H1 (cell line): Measurements from ENCODE around the gene PITPNC1. TPM values are rescaled to one million over a fixed set of nuclear protein-coding genes. Genes with fewer than 3 reads are reported as not detected.

ENCODE experiments used
- CTCF ChIA-PET: fragments of 300-600 bp; sonication (Branson Sonifier 250); formaldehyde crosslinking; loops from one replicate; lab custom pipeline; 2021; ENCODE audit not compliant: partially characterized antibody; lab: Charles Lee
- POLR2A ChIA-PET: fragments of 300-600 bp; sonication (Branson Sonifier 250); formaldehyde crosslinking; loops from one replicate; lab custom pipeline; 2021; ENCODE audit warnings: inconsistent platforms; ENCODE audit not compliant: partially characterized antibody; lab: Charles Lee
- DNase-seq, 2 experiments: peaks; one replicate each; pipeline versions ENCODE4 v3.0.0 to v3.0.0-alpha.2; 2010 to 2022; ENCODE audit warnings: low spot score in 2 of 2, low read depth in 1 of 2, mixed read lengths in 1 of 2
- FAIRE-seq: peaks from 2 replicates; lab custom pipeline; 2011; peaks lifted over from hg19 to GRCh38; lab: Jason Lieb, UNC
- H2AFZ ChIP-seq: 2 replicates; pipeline ENCODE4 v1.8.1; 2012; ENCODE audit warnings: low read length, inconsistent platforms
- H2AK5ac ChIP-seq: 2 replicates; pipeline ENCODE4 v1.6.1; 2013; ENCODE audit warnings: low read depth, low read length
- H2BK120ac ChIP-seq: replicated peaks from 2 replicates; pipeline ENCODE3; 2013; ENCODE audit warnings: low read depth, low read length, inconsistent platforms
- H2BK12ac ChIP-seq: 2 replicates; pipeline ENCODE4 v1.6.1; 2013; ENCODE audit warnings: low read depth, low read length
- H2BK15ac ChIP-seq: 2 replicates; pipeline ENCODE4 v1.6.1; 2013; ENCODE audit warnings: low read length
- H2BK20ac ChIP-seq: 2 replicates; pipeline ENCODE4 v1.6.1; 2013; ENCODE audit warnings: low read length
- H2BK5ac ChIP-seq: 2 replicates; pipeline ENCODE4 v1.6.1; 2013; ENCODE audit warnings: low read depth, low read length
- H3K14ac ChIP-seq: 2 replicates; pipeline ENCODE4 v1.6.1; 2013; ENCODE audit warnings: inconsistent platforms; ENCODE audit not compliant: insufficient read length
- H3K18ac ChIP-seq: 2 replicates; pipeline ENCODE4 v1.6.1; 2013; ENCODE audit warnings: low read length; ENCODE audit errors: extremely low read depth
- H3K23ac ChIP-seq: 2 replicates; pipeline ENCODE4 v1.6.1; 2013; ENCODE audit warnings: inconsistent platforms; ENCODE audit not compliant: insufficient read length
- H3K23me2 ChIP-seq: 2 replicates; pipeline ENCODE4 v1.6.1; 2013; ENCODE audit warnings: low read depth, low read length
- H3K27ac ChIP-seq: 2 replicates; pipeline ENCODE4 v1.6.1; 2011; ENCODE audit warnings: low read depth, low read length, inconsistent platforms
- H3K27me3 ChIP-seq, 4 experiments: replicated peaks in 1 of 4; 1 replicate in 1 of 4; 2 replicates in 3 of 4; pipeline versions ENCODE4 v1.6.1 to v1.8.1; 2011 to 2013; ENCODE audit warnings: low read length in 3 of 4, mild to moderate bottlenecking in 3 of 4, inconsistent platforms in 2 of 4, mixed read lengths in 2 of 4, moderate library complexity in 1 of 4; ENCODE audit not compliant: control insufficient read depth in 3 of 4, insufficient read depth in 3 of 4; ENCODE audit errors: extremely low read depth in 1 of 4
- H3K36me3 ChIP-seq, 4 experiments: 2 replicates each; pipeline versions ENCODE4 v1.6.1 to v1.8.1; 2011 to 2013; ENCODE audit warnings: mild to moderate bottlenecking in 4 of 4, low read length in 3 of 4, moderate library complexity in 2 of 4, control low read depth in 1 of 4, inconsistent platforms in 1 of 4; ENCODE audit not compliant: insufficient read depth in 4 of 4, control insufficient read depth in 2 of 4
- H3K4ac ChIP-seq: replicated peaks from 2 replicates; pipeline ENCODE3; 2013; ENCODE audit warnings: low read length, low read depth, mixed read lengths, inconsistent platforms; ENCODE audit not compliant: insufficient read length
- H3K4me1 ChIP-seq, 4 experiments: replicated peaks in 1 of 4; 1 replicate in 1 of 4; 2 replicates in 3 of 4; pipeline versions ENCODE4 v1.6.1 to v1.8.1; 2011 to 2013; ENCODE audit warnings: low read length in 3 of 4, inconsistent platforms in 2 of 4, mixed read lengths in 1 of 4; ENCODE audit not compliant: insufficient read depth in 4 of 4, control insufficient read depth in 3 of 4
- H3K4me2 ChIP-seq, 2 experiments: 2 replicates each; pipeline versions ENCODE4 v1.6.1 to v1.8.1; 2011 to 2013; ENCODE audit warnings: low read depth in 2 of 2, low read length in 2 of 2, control low read depth in 1 of 2, inconsistent platforms in 1 of 2, mild to moderate bottlenecking in 1 of 2; ENCODE audit not compliant: insufficient read depth in 1 of 2
- H3K4me3 ChIP-seq, 4 experiments: fragments of 200-600, 300-600 bp in 1 of 4; sonication (generic), shearing (Covaris generic), sonication (Bioruptor Twin) in 1 of 4; 2 replicates each; pipeline versions ENCODE4 v1.5.1 to v1.8.1; 2011 to 2016; ENCODE audit warnings: low read length in 4 of 4, low read depth in 3 of 4, control low read depth in 2 of 4, inconsistent platforms in 2 of 4, mild to moderate bottlenecking in 2 of 4, mixed read lengths in 1 of 4, moderate library complexity in 1 of 4; ENCODE audit not compliant: insufficient read depth in 2 of 4; ENCODE audit errors: extremely low read depth in 1 of 4
- H3K56ac ChIP-seq: replicated peaks from 2 replicates; pipeline ENCODE3; 2013; ENCODE audit warnings: low read depth, mild to moderate bottlenecking, mixed read lengths, low read length, inconsistent platforms; ENCODE audit not compliant: insufficient read length
- H3K79me1 ChIP-seq: 2 replicates; pipeline ENCODE4 v1.6.1; 2013; ENCODE audit warnings: low read depth, low read length, control low read depth
- H3K79me2 ChIP-seq, 2 experiments: 2 replicates each; pipeline versions ENCODE4 v1.6.1 to v1.8.1; 2012 to 2013; ENCODE audit warnings: low read length in 2 of 2, mild to moderate bottlenecking in 2 of 2, inconsistent platforms in 1 of 2; ENCODE audit not compliant: insufficient read depth in 2 of 2, control insufficient read depth in 1 of 2
- H3K9ac ChIP-seq, 4 experiments: replicated peaks in 1 of 4; 1 replicate in 1 of 4; 2 replicates in 3 of 4; pipeline versions ENCODE4 v1.6.1 to v1.8.1; 2011 to 2013; ENCODE audit warnings: low read depth in 3 of 4, low read length in 3 of 4, control low read depth in 2 of 4, mild to moderate bottlenecking in 2 of 4, moderate library complexity in 2 of 4, inconsistent platforms in 1 of 4; ENCODE audit errors: extremely low read depth in 1 of 4
- H3K9me3 ChIP-seq, 2 experiments: 2 replicates each; pipeline versions ENCODE4 v1.6.1 to v1.8.1; 2012 to 2013; ENCODE audit warnings: mild to moderate bottlenecking in 2 of 2, moderate library complexity in 2 of 2, control low read depth in 1 of 2, inconsistent platforms in 1 of 2, low read depth in 1 of 2, low read length in 1 of 2, mixed read lengths in 1 of 2; ENCODE audit not compliant: insufficient read depth in 2 of 2
- H4K20me1 ChIP-seq, 2 experiments: replicated peaks in 1 of 2; 2 replicates each; pipeline versions ENCODE3 to v1.8.1; 2011 to 2013; ENCODE audit warnings: inconsistent platforms in 2 of 2, low read length in 2 of 2, mild to moderate bottlenecking in 1 of 2; ENCODE audit not compliant: insufficient read depth in 2 of 2, control insufficient read depth in 1 of 2
- H4K5ac ChIP-seq: 2 replicates; pipeline ENCODE4 v1.6.1; 2013; ENCODE audit warnings: low read length, low read depth, mixed read lengths, inconsistent platforms; ENCODE audit not compliant: insufficient read length
- H4K8ac ChIP-seq: 2 replicates; pipeline ENCODE4 v1.8.0; 2013; ENCODE audit warnings: mild to moderate bottlenecking, moderate library complexity, low read length, inconsistent platforms; ENCODE audit not compliant: insufficient read depth; ENCODE audit errors: extremely low read depth
- H4K91ac ChIP-seq: replicated peaks from 2 replicates; pipeline ENCODE3; 2013; ENCODE audit warnings: low read length, mixed read lengths, inconsistent platforms; ENCODE audit not compliant: insufficient read length
- ASH2L ChIP-seq: fragments of 200-600, 300-600 bp; sonication (generic); IDR thresholded peaks from one replicate; pipeline ENCODE4 v1.7.1; 2017; ENCODE audit warnings: low read length
- CTBP2 ChIP-seq: IDR thresholded peaks from 2 replicates; pipeline ENCODE4 v1.7.0; 2011; ENCODE audit warnings: borderline replicate concordance, mild to moderate bottlenecking, moderate library complexity, mixed read lengths, low read length; ENCODE audit not compliant: insufficient read depth, insufficient read length
- WGBS, 2 experiments: shearing (Covaris generic) in 1 of 2; methylation state at CpG; one replicate each; pipeline versions ENCODE4 v1.1.6 to v1.1.7; 2013 to 2015; ENCODE audit warnings: low lambda C conversion rate in 2 of 2, mixed read lengths in 2 of 2, inconsistent platforms in 1 of 2, low coverage in 1 of 2, missing lambda C conversion rate in 1 of 2; ENCODE audit not compliant: insufficient replicate concordance in 2 of 2, insufficient coverage in 1 of 2, insufficient read length in 1 of 2; ENCODE audit errors: extremely low coverage in 1 of 2, missing lambda C conversion rate in 1 of 2; 5-methylcytosine and 5-hydroxymethylcytosine counted together
- polyA plus RNA-seq, 7 experiments: library from polyadenylated mRNA; depleted of rRNA in 3 of 7; stranded (reverse) in 5 of 7; unstranded in 2 of 7; fragments of >200 nt in 5 of 7; fragments of 200-250 nt in 2 of 7; gene quantifications; 1 replicate in 5 of 7; 2 replicates in 1 of 7; 4 replicates in 1 of 7; pipeline versions ENCODE4 v1.2.1 to v1.2.3, GENCODE V29; 2011 to 2013; ENCODE audit warnings: missing spikeins in 2 of 7, mixed read lengths in 2 of 7
- total RNA-seq: library from RNA; stranded (reverse); fragmentation: NEBNext Ultra II Directional; extraction: Animal tissue kit (Norgen Biotek cat#: 25700); gene quantifications from 2 replicates; pipeline ENCODE4 v1.2.1, GENCODE V29; 2021

The PITPNC1 gene
- total and polyA plus RNA-seq, 2 of the 8 experiments (the other 6 are each of a cell fraction or from before 2014, with no cell fraction given), result 17.6 to 54.7 TPM

DNA sequence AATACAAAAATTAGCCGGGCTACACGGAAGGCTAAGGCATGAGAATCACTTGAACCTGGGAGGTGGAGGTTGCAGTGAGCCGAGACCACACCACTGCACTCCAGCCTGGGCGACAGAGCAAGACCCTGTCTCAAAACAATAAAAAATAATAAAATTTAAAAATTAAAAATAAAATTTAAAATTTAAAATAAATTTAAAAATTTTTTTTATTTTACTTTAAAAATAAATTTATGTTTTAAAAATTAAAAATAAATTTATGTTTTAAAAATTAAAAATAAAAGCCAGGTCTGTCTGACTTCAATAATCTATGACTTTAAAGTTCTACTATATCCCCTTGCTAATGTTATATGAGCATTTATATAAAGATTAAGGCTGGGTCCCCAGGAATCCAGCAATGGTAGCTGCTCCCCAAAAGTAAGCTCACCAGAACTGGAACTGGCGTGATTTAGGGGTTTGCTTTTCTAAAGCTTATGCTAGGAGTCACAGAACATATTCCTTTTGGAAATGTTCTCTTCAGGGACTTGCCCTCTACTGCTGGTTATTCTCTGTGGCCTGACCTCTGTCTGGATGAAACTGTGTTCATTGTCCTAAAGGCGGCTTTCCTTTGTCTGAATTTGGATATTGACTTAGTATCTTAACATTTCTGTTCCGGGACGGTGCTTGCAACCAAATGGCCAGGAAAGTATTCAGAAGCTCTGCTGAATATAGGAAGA is 200.5 kb downstream of the PITPNC1 start:
- Histone ChIP-seq H3K23me2 (no peaks in the 10 kb centered on the region; the same call in 1 of the 2 replicates), H3K79me1 (no peaks in the 10 kb centered on the region), H3K9me3 (no peaks in the 10 kb centered on the region), H3K4me3 (no peak overlapping the region; a peak in 1 of 8 replicates), H2BK12ac (no peak overlapping the region), H3K4me2 (peak overlapping the region in 1 of 2 experiments; percentile 11; a peak in 1 of 4 replicates), H3K27me3 (no peaks in the 10 kb centered on the region), H4K8ac (no peak overlapping the region), H3K4me1 (peaks cover 0 to 6% (median 2%) of the 10 kb centered on the region in 4 experiments; a peak in 1 of 7 replicates), H4K91ac (no peak overlapping the region), H2AFZ (no peak overlapping the region), H2BK120ac (no peak overlapping the region), H2BK20ac (no peak overlapping the region), H2BK15ac (no peak overlapping the region), H3K4ac (no peak overlapping the region), H3K23ac (no peak overlapping the region), H3K56ac (no peak overlapping the region), H3K36me3 (no peaks in the 10 kb centered on the region), H3K14ac (no peak overlapping the region), H4K20me1 (peaks cover 0 to 1% of the 10 kb centered on the region in 2 experiments), H2BK5ac (no peak overlapping the region), H3K9ac (peak overlapping the region in 1 of 4 experiments; percentile 32; a peak in 1 of 7 replicates), H2AK5ac (no peak overlapping the region), H4K5ac (no peak overlapping the region), H3K18ac (no peak overlapping the region), H3K79me2 (no peaks in the 10 kb centered on the region), H3K27ac (no peak overlapping the region)
- CTCF ChIA-PET, result interaction anchor here (0.7 to 1.3 kb wide), 5 partner anchors 9 to 102 kb away, joined by 3 to 5 read pairs (median 3); no protein-coding TSS in a partner anchor
- POLR2A ChIA-PET, result no interaction called here
- no peak for FAIRE-seq
- 80% methylated on average over 8 of the region's 8 CpGs; no CpG with 5 or more reads in 1 of the 2 experiments for WGBS, 2 experiments
- DNase-seq, result no peak
- TF ChIP-seq ASH2L (no peak), CTBP2 (no peak)
